ENCODE measurements around the gene OR2T4.

The OR2T4 gene

DNA sequence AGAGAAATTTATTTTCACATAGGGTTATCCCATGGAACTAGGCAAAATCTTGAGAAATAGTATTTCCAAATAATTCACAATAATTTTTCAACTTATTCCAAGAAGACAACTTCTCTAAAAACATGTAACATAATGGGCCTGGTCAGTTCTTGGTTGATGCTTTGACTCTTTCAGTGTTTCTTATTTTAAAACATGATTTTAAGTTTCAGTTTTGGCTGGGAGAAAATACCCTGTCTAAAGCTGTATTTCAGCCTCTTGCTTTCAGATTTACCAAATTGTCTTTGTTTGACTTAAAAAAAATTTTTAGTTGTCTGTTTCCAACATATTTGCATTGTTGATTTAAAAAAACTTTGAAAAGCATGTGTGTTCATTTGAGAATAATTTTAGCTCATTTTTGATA, 5.1 kb downstream of the OR2T4 start:
- DNase-seq (ENCODE audit: low read depth): no peak
- no peak overlapping the region for H3K4me3 ChIP-seq (ENCODE audit: low read depth, low read length)
- TF ChIP-seq, protein P1, sequence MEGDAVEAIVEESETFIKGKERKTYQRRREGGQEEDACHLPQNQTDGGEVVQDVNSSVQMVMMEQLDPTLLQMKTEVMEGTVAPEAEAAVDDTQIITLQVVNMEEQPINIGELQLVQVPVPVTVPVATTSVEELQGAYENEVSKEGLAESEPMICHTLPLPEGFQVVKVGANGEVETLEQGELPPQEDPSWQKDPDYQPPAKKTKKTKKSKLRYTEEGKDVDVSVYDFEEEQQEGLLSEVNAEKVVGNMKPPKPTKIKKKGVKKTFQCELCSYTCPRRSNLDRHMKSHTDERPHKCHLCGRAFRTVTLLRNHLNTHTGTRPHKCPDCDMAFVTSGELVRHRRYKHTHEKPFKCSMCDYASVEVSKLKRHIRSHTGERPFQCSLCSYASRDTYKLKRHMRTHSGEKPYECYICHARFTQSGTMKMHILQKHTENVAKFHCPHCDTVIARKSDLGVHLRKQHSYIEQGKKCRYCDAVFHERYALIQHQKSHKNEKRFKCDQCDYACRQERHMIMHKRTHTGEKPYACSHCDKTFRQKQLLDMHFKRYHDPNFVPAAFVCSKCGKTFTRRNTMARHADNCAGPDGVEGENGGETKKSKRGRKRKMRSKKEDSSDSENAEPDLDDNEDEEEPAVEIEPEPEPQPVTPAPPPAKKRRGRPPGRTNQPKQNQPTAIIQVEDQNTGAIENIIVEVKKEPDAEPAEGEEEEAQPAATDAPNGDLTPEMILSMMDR (IDR thresholded peaks at IDR 0.05; ENCODE audit: low read depth, low read length, missing control alignments): no peak

DNA sequence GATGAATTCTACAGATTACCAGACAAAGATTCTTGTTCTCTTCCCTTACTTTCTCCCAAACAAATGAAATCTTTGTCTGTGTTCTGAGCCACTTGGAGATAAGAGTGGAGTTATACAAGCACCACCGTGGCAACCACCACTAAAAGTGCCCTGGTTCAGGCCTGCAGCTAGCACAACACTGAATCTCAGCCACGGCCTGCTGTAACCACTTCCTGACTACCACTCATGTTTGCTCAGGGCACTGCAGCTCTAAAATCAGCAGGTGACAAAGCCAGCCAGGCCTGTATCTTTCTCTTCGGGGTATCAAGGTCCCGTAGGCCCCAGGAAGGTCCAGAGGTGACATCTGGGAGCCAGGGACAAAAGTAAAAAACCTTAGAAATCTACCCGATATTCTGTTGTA, 10.9 kb downstream of the OR2T4 start:
- TF ChIP-seq, protein P1 (IDR thresholded peaks at IDR 0.05; ENCODE audit: low read depth, low read length, missing control alignments): no peak
- H3K4me3 ChIP-seq (ENCODE audit: low read depth, low read length): no peak overlapping the region
- no peak for DNase-seq (ENCODE audit: low read depth)

DNA sequence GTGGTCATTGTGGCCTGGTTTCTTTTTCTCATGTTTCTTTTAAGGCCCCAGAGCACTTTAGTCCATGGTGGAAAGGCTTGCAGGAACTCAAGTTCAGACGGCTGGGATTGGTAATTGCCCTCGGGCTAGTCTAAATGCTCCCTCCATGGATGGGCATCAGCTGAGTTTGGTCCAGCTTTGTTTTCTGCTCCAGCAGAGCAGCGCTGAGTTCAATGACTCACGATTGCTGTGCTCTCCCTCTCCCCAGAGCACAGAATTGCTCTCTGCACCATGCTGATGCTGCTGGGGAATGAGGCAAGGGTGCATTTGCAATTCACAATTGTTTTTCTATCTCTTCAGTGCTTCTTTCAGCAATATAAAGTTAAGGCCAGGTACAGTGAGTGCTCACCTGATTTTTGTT, 12.3 kb downstream of the OR2T4 start:
- DNase-seq (ENCODE audit: low read depth): no peak
- TF ChIP-seq, protein P1 (IDR thresholded peaks at IDR 0.05; ENCODE audit: low read depth, low read length, missing control alignments): no peak
- H3K4me3 ChIP-seq (ENCODE audit: low read depth, low read length): no peak overlapping the region

GRCh38 chr1:248375446-248375845, 14.0 kb downstream of the OR2T4 start, which contains the start of gene OR2T6:
Gene OR2T6, plus strand, starts transcription at chr1:248375746. Its CDS starts 11,863 bp downstream, at chr1:248387609.
- H3K4me3 ChIP-seq (ENCODE audit: low read depth, low read length): no peak within 1 kb of the TSS
- TF ChIP-seq, protein P1 (IDR thresholded peaks at IDR 0.05; ENCODE audit: low read depth, low read length, missing control alignments): no peak

DNA sequence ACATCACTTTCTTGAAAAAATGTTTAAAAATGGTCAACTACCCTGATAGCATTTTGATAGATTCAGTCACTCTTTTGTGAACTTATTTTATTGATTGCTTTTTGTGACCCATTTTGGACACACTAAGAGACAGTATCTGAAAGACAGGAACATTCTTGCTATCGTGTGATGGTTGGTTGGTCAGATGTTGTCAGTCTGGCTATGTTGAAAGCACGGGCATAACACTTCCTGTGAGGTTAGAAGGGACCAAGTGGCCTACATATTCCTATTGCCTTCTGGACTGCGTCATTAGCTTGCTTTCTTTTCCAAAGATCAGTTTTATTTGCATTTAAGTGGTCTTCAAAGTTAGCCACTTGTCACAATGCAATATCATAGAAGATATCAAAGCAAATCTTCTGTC, 15.5 kb downstream of the OR2T4 start:
- no peak overlapping the region for H3K4me3 ChIP-seq (ENCODE audit: low read depth, low read length)
- TF ChIP-seq, protein P1 (IDR thresholded peaks at IDR 0.05; ENCODE audit: low read depth, low read length, missing control alignments): no peak
- no peak for DNase-seq (ENCODE audit: low read depth)

More at GRCh38 chr1:248375446-248375845, 14.0 kb downstream of the OR2T4 start, which contains the start of gene OR2T6:
- no peak for DNase-seq (ENCODE audit: low read depth)

- DNase-seq (ENCODE audit: low read depth): no peak
- H3K4me3 ChIP-seq (ENCODE audit: low read depth, low read length): no peak overlapping the region
- TF ChIP-seq, protein P1 (IDR thresholded peaks at IDR 0.05; ENCODE audit: low read depth, low read length, missing control alignments): no peak
Measured at GRCh38 chr1:248380854-248381253, 19.4 kb downstream of the OR2T4 start.

DNA sequence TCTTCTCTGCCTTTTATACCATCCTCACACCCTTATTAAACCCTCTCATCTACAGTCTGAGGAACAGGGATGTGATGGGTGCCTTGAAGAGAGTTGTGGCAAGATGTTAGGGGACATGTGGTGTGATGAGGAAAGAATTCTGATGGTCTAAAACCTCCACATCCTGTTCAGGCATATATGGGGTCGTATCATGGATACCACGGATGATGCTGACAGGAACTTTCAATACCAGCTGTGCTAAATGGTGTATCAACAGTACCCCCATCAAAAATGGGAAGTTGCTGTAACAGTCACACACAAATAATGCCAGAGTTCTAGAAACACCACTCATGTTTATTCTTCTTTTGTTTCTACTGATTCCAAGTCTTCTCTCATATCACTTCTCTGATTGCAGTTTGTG, 27.0 kb downstream of the OR2T4 start:
- TF ChIP-seq, protein P1 (IDR thresholded peaks at IDR 0.05; ENCODE audit: low read depth, low read length, missing control alignments): no peak
- H3K4me3 ChIP-seq (ENCODE audit: low read depth, low read length): no peak overlapping the region
- DNase-seq (ENCODE audit: low read depth): no peak

Measured in GM12864 (cell line).